HG02678 (cell line): Measurements from ENCODE around the gene PCDH1.
"Not testable (repeated sequence)": the region's sequence is repeated elsewhere in the genome, so short reads cannot be mapped to it uniquely, and the experiment has no call there.

ENCODE experiments used
- ATAC-seq: cut with Tn5 transposase; IDR thresholded peaks from one replicate; pipeline ENCODE4 v1.9.1; 2021; ENCODE audit warnings: mild to moderate bottlenecking, moderate library complexity; ENCODE audit not compliant: unreplicated experiment

Gene PCDH1

DNA sequence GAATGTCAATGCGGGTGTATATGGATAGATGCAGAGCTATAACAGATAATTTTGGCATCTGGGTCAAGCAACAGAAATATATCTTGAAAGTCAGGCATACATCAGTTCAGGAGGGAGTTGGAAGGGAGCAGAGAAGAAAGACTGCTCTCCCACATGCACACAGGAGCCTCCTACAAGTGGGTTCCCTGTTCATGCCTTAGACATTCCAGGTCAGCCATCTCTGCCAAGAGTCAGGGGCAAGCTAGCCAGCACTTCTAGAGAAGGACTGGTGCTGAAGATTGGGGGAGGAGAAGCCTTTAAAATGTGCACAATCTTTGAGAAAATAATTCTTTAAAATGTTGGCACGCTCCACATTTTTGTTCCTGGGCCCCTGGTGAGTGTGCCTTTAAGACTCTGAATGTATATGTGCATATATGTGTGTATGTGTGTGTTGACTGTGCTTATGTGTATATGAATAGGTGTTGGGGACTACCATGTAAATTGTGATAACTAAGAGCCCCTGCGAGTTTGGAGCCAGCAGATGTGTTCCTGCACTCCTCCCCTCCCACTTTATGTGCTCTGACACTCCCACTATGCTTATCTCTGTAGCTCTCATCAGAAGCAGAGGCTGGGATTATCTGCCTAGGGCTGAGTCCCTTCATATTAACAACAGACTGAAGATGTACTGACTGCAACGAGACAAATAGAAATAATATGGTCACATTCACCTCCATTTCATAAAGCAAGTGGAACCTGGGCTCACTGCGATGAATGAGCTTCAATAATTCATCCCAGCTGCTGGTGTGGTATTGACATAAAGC is 24.0 kb upstream of the PCDH1 start:
- no peak for ATAC-seq

DNA sequence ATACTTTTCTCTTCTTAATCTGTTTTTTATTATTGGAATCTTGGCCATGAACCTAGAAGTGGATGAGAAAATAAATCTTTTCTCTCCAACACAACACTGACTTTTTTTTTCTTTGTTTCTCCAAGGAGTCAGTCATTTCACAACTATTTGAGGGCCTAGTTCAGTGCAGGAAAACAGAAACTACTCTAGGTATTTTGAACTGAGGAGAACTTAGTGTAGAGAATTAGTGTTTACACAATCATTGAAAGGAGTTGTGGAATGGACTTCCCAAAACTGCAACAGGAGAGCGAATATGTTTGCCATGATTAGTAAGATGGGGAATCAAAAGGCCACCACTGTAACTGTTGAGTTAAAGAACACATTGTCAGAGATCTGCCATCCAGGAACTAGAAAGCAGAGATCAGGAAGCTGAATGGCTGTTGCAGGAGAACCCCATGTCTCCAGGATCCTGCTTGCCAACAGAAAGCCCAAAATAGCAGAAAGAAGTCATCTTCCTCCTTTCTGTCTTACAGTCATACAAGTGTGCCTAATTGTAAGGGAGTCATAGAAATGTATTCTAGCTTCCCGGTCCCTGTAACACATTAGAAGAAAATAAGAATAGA is 20.3 kb upstream of the PCDH1 start:
- no peak for ATAC-seq

DNA sequence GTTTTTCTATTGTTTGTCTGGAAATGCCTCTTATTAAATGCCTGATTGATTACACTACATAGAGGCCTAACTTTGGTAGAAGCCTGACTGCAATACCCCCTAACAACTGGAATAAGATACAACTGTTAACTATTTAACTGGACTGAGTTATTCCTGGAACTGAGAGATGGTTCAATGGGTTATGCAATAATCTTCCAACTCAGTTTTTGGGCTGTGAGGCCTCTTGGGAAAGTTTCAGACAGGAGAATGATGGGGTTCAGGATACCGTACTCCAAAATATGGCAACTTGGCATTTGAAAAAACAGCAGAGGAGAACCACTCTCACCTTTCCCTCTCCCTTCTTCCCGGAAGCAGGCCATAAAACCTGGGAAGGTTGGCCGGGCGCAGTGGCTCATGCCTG is 19.2 kb upstream of the PCDH1 start:
- no peak for ATAC-seq

GRCh38 chr5:141890429-141890828 is 12.2 kb upstream of the PCDH1 start:
- ATAC-seq = not testable (repeated sequence)

DNA sequence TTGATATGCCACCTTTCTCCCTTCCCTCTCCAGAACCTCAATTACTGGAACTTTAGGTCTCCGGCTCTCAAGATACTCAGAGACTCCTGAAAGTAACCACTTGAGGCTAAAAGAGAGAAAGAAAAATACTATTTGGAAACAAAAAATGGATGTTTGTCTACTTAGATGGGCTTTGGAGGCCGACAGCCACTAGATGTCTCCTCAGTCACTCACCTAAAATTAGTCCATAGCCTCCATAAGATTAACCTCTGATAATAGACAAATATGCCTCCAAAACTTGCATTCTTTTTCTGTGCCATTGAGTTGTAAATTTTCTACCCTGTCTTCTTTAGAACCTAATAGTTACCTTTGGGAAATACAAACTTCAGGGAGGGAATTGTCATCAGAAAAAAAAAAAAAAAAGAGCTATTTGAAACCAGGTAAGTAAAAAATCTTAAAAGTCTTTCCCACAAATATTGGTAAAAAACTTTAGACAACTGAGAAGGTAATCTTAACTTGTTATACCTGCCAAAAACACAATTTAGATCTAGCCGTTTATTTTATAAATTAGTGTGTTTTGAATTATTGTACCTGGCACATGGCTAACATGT is 11.2 kb upstream of the PCDH1 start:
- ATAC-seq = no peak

DNA sequence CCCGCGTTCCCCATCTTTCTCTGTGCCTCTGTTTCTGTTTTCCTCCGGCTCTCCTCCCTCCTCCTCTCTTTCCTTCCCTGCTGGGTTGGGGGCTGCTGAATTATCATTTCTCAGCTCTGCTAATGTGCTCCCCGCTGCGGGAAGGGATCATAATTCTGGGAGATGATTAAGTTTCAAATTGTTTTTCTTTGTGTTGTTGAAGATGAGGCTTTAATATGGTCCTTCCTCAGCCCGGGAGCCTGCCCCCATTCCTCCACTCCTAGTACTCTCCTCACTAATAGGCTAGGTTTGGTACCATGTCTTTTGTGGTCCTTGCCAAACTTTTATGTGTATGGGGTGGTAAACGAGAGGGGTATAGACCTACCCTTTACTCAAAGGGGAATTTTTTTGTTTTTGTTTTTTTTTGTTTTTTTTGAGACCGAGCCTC is 5.7 kb upstream of the PCDH1 start:
- no peak for ATAC-seq

GRCh38 chr5:141883184-141883891 is 5.1 kb upstream of the PCDH1 start:
- ATAC-seq = no peak

- ATAC-seq = no peak
Observed at GRCh38 chr5:141882594-141883183, 4.5 kb upstream of the PCDH1 start.

GRCh38 chr5:141881886-141882285 is 3.7 kb upstream of the PCDH1 start:
- ATAC-seq = no peak

GRCh38 chr5:141880961-141881801 is 3.0 kb upstream of the PCDH1 start:
- no peak for ATAC-seq

- ATAC-seq = no peak
Observed at GRCh38 chr5:141879941-141880738, 1.9 kb upstream of the PCDH1 start.

DNA sequence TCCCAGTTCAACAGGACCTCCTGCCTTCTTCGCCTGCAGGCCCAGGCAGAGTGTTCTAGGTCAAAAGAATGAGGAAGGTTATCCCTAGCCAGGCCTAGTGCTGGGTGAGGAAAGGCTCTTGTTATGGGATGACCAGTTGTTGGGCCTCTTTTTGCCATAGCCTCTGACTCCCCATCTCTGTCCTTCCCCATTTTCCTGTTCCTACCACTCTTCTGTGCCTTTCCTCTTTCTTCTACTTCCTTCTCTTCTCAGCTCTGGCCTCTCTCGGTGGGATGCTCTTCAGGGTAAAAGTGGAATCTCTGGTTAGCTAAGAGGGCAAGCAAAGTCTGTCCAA is 1.2 kb upstream of the PCDH1 start:
- ATAC-seq = no peak

DNA sequence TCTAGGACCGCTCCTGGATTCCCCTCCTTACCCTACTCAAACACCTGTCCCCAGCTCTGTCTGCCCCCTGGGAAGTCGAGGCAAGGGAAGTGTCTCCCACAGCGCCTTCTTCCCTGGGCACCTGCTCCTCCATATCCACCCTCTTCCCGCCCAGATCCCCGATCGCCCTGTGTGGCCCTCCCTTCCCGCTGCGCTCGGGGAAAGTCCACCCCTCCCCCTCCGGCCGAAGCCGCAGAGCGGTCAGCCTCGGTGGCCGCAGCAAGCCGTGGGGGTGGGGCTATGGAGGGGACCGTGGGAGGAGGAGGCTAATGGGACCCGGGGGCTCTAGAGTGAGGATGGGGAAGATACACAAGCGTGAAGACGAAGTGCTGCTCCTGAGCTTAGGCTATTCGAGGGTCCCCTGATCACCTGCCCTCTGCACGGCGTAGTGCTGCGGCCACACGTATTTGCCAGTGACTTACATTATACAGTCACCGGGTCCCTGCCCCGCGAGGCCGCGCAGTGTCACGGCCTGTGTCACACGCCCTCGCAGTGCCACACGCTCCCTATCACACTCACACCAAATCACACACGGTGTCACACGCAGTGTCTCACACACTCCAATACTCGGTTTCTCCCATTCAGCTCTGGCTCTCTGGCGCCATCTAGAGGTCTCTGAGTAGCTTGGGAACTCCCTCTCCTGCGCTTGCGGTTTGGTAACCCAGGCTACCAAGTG is 658 bp upstream of the PCDH1 start:
- peak; percentile 89 for ATAC-seq

DNA sequence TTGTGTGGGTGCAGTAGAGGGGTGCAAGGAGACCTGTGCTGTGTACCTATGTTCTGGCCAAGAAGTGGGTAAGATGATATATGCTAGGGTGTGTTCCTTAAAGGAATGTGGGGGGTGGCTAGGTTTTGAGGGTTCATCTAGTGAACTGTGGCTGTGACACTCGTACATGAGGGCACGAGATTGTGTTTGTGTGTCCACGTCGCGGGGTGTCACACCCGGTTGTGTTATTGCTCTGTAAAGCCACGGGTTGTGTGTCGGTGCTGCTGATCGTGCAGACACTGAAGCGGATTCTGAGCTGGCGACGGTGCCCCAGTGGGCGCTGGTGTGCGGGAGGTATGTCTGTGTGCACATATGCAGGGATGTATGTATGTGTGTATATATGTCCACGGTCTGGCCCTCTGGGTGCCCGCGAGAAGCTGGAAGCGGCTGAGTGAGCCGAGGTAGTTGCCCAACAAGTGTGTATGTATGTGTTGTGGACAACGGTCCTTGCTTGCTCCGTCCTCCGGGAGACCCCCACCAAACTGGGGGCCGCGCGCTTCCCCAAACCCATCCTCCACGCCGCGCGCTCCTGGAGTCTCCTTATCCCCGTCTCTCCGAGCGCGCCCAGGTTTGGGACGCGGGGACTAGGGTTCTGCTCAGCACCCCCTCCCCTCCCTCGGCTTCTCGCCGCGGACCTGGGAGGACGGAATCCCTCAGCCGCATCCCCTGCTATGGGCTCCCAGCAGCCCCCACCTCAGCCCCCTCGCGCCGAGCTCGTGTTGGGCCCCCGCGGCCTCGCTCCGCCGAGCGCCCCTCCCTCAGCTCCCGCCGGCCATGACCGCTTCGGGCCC is 639 bp downstream of the PCDH1 start:
- no peak for ATAC-seq

DNA sequence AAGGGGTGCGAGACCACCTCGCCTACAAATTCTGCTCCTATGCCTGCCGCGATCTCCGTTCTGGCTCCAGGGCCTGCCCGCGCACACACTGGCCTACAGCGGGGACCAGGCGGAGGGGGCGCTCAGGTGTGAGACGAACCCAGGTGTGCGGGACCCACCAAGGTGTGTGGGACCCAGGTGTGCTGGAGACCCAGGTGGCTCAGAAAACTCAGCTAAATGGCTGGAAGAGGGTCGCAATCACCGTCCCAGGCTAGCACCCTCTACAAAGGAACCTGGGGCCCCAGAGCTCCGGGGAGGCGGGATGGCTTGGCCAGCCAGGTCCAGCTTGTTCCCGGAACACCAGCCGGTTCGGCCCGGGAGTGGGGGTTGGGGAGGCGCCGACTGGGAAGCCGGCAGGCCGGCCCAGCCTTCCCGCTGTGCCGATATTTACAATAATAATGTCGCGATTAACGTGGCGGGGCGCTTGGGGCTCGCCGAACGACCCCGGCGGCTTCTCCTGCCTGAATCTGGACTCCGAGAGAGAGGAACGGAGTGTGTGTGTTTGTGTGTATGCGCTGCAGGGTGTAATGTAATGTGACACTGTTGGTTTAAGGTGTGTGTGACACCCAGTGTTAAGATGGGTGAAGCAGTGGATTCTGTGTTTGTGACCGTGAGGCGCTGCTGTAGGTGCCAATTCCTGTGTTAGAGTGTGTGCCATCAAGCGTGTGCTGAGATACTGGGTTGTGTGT is 1.4 kb downstream of the PCDH1 start:
- no peak for ATAC-seq

- ATAC-seq = no peak
Observed at GRCh38 chr5:141875795-141876627, 2.2 kb downstream of the PCDH1 start.
